Activated CD4-positive, alpha-beta T cell treated with anti-CD3 and anti-CD28 coated beads for 1 hour (primary cell): ENCODE results near the gene SVOPL.

Experiments
- DNase-seq: peaks from one replicate; pipeline ENCODE4 v3.0.0-alpha.2; 2020

Gene SVOPL

GRCh38 chr7:138657854-138658386 is 43.2 kb downstream of the SVOPL start:
- DNase-seq, result no peak

DNA sequence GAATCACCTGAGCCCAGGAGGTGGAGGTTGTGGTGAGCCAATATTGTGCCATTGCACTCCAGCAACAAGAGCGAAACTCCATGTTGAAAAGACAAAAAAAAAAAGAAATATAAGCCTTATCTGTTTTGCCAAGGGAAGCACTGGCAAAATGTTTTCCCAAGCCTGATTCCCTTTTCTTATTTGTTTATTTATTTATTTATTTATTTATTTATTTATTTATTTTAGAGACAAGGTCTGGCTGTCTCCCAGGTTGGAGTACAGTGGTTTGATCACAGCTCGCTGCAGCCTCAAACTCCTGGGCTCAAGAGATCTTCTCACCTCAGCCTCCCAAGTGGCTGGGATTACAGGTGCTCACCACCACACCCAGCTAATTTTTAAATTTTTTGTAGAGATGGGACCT is 44.2 kb downstream of the SVOPL start:
- DNase-seq, result no peak

DNA sequence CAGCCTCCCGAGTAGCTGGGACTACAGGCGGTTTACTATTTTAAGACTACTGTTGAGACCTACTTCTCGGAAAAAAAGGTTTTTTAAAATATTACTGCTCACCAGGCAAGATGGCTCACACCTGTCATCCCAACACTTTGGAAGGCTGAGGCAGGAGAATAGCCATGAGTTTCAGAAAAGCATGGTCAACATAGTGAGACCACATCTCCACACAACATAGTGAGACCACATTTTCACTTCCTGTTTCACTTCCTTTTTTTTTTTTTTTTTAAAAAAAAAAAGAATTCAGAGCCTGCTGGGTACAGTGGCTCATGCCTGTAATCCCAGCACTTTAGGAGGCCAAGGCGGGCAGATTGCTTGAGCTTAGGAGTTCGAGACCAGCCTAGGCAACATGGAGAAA is 46.5 kb downstream of the SVOPL start:
- DNase-seq, result no peak

GRCh38 chr7:138649506-138649905 is 51.7 kb downstream of the SVOPL start:
- DNase-seq, result no peak

- DNase-seq, result no peak
These were observed 55.9 kb downstream of the SVOPL start for GRCh38 chr7:138645284-138645683.

GRCh38 chr7:138632826-138633602 is 68.1 kb downstream of the SVOPL start:
- DNase-seq, result no peak

DNA sequence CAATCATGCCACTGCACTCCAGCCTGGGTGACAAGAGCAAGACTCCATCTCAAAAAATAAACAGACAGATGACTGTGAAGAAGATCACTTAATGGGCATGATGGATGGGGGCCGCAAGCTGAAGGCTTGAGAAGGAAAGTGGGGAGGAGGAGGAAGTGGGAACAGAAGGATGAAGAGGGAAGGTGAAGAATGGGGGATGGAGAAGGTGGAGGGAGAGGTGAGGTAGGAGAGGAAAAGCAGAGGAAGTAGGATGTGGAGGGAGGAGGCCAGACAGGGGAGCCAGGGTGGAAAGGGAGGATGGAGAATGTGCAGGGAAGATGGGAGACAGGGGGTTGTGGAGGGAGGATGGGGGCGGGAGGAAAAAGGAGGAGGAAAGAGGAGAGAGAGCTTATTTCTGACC is 68.8 kb downstream of the SVOPL start:
- DNase-seq, result no peak

GRCh38 chr7:138630059-138630610 is 71.0 kb downstream of the SVOPL start:
- DNase-seq, result no peak

DNA sequence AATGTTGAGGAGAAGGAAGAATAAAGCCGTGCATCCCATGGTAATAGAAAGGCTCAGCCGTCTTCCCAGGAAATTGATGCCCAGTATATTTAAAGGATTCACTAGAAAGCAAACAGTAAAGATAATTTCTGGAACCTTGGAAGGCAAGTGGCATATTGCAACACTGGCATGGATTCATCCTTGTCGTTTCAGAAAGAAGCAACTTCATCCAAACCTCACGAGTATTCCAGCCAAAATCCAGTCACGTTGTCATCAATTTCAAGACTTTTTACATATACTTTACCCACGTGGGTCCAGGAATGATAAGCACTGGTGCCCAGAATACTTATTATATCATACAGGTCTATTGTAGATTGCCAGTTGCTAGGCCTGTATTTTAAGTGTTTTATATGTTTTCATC is 73.8 kb downstream of the SVOPL start:
- DNase-seq, result no peak

DNA sequence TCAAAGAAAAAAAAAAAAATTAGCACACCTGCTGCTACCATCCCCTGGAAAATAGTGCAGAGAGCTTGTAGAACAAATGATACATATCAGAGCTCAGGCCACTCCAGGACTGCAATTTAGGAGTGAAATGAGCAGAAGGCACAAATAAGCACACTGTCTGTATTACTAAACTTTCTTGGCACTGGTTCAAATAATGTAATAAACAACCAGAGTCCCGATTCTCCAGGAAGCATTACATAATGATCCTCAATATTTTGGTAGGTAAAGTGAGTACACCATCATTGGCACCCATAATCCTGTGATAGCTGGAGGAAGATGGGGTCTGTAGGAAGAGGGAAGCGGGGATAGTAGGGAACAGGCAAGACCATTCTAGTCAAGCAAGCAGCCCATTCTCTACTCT is 74.3 kb downstream of the SVOPL start:
- no peak for DNase-seq

DNA sequence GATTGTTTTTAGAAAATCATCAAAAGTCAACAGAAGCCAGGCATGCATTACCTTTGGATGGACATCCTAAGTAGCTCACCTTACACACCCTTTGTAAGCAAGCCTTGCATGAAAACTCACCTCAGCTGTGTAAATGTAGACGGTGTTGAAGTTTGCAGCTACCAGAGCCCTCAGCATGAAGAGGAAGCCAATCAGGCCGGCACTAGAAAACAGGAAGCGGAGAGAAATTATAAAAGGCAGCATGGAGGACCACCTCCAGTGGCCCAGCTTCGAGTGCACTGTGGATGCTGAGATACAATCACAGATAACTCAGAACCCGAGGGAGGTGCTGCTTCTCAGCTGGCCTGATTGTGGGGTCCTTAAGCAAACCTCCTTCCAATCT is 75.3 kb downstream of the SVOPL start:
- no peak for DNase-seq

DNA sequence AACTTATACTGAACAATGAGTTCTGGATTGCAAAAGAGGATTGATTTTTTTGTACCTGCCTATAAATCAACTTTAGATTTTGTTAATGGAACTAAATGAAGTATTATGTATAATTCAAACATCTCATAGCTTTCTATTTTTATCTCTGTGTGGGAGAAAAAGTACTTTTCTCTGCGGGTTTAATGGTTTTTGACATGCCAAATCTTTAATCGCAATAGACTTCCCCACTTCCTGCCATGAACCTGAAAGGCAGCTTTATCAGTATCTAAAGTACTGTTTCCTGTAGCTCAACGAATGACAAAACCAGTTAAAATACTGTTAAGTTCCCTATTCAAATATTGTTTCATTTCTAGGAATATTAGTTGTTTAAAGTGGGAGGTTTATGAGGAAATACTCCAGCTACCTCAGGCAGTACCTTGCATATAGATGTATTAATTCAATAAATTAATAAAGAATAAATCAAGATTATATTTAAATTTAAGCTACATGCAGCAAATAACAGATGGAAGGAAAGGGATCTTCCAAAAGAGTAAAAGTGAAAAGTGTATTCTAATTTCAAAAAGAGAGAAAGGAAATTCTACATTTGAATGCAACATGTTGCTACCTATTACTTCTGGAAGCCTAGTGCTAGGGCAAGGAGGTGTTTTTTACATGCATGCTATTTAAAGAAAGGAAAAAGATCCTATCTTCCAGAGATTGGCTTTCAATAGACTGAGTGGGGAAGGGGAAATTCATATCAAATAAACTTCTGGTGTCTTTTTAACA is 75.9 kb downstream of the SVOPL start:
- DNase-seq, result no peak

GRCh38 chr7:138622841-138623240 is 78.3 kb downstream of the SVOPL start:
- no peak for DNase-seq

GRCh38 chr7:138618933-138619332 is 82.2 kb downstream of the SVOPL start:
- no peak for DNase-seq

DNA sequence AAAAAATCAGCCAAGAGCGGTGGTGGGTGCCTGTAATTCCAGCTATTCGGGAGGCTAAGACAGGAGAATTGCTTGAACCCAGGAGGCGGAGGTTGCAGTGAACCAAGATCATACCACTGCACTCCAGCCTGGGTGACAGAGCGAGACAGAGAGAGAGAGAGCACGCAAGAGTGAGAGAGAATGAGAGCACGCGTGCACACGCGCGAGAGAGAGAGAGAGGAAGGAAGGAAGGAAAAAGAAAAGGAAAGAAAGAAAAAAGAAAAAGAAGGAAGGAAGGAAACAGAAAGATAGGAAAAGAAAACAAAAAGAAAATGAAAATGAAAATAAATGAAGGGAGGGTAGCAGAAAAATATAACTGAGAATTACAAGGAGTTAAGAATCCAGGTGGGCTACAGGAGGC is 82.7 kb downstream of the SVOPL start:
- no peak for DNase-seq

DNA sequence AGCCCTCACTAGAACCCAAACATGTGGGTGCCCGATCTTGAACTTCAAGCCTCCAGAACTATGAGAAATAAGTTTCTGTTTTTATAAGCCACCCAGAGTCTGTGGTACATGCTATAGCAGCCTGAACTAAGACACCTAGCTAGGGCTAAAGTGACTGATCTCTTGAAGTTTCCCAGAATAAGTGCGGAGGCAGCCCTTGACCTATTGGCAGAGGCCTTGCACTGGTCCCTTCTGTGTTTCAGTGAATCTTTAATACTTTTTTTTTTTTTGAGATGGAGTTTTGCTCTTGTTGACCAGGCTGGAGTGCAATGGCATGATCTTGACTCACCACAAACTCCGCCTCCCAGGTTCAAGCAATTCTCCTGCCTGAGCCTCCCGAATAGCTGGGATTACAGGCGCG is 85.1 kb downstream of the SVOPL start:
- DNase-seq, result no peak

DNA sequence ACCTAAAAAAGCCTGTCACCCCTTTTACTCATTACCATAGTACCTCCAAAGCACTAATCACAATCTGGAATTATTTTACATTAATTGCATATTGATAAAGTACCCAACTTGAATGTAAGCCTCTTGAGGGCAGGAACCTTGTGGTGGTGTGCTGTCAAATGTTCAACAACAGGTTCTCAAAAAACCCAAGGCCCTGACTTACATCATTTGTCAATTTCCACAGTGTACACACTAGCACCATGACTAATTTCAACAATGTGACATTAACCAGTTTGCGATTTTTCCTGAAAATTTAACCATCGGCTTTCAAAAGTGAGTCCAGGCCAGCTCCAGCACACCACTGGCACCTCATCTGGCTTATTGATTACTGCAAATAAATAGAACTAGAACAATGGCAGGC is 87.5 kb downstream of the SVOPL start:
- no peak for DNase-seq

DNA sequence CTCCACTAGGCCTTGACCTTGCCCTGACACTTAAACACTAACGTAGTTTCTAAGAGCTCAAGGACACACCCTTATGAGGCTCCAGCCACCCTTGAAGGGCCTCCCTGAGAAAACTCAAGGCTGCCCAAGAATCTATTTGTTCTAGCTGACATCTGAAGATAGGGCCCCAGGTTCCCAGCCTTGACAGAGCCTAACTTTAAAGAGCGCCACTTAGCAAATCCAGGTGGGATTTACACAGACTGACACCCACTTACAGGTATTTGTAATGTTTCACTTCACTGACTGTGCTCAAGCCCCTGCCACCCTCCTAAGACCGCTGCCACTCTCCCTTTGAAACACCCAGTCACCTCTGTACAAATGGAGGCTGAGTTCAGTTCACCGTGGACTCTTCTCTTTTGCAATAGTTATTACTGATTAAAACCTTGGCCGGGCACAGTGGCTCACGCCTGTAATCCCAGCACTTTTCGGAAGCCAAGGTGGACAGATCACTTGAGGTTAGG is 90.4 kb downstream of the SVOPL start:
- DNase-seq, result no peak

DNA sequence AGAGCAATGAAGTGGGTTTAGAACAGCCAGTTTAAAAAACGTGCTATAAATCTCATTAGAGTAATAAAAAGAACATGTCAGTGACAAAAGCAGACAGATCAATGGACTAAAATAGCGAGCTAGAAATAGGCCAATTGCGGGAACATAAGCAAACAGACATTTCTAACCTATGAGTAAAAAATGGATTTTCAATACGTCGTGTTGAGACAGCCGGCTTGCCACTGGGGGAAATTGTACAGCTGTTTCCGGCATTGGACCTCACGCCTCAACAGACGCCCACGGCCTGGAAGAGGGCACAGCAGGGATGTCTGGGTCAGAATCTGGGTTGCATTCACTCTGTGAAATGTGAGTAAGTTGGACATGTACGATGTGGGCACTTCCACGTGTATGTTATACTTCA is 92.9 kb downstream of the SVOPL start:
- no peak for DNase-seq

DNA sequence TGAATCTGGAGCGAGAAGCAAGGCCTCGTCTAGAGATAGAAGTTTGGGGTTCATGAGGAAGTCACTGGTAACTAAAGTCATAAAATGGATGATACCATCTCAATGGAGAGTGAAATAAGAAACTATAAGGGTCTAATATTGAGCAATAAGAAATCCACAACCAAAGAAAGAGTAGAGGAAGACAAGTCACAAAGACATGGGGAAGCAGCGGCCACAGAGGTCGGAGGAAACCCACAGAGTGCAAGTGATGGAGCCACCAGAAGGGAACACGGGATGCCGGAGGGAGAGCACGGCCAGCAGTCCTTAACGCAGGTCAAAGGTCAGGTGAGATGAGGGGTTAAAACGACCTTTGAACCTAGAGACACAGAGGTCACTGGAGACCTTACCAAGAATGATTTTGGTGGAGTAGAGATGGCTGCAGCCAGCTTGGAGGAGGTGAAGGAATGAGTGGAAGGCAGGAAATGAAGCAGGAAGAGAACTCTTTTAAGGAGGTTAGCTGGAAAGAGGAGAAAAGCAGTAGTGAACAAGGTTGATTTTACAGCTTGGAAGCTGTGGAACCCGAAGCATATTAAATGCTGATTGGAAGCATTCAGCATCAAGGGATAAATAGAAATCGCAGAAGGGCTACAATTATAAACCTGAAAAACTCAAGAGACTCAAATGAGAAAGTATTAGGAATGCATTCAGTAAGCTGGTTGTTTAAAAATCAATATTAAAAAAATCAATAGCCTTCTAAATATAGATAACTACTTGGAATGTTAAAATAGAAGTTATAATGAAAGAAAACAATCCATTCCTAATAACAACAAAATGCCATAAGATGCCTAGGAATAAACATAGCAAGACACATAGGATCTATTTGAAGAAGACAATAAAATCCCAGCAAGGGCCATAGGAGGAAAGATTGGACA is 93.7 kb downstream of the SVOPL start:
- DNase-seq, result no peak

DNA sequence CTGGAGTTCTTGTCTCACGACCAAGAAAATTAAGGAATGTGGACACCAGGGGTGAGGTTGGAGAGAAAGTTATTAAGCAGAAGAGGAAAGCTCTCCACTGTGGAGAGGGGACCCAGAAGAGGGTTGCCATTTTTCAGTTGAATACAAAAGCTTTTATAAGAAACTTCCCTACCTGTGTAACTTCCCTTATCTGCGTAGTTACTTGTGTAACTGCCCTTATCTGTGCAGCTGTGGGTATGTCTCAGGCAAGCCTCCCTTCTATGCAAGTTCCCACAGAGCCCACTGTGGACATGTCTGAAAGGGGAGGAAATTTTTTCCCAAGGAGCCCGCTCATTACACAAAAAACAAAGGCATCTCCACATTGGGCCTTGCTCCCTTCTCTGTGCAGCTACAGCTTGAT is 94.9 kb downstream of the SVOPL start:
- DNase-seq, result no peak

DNA sequence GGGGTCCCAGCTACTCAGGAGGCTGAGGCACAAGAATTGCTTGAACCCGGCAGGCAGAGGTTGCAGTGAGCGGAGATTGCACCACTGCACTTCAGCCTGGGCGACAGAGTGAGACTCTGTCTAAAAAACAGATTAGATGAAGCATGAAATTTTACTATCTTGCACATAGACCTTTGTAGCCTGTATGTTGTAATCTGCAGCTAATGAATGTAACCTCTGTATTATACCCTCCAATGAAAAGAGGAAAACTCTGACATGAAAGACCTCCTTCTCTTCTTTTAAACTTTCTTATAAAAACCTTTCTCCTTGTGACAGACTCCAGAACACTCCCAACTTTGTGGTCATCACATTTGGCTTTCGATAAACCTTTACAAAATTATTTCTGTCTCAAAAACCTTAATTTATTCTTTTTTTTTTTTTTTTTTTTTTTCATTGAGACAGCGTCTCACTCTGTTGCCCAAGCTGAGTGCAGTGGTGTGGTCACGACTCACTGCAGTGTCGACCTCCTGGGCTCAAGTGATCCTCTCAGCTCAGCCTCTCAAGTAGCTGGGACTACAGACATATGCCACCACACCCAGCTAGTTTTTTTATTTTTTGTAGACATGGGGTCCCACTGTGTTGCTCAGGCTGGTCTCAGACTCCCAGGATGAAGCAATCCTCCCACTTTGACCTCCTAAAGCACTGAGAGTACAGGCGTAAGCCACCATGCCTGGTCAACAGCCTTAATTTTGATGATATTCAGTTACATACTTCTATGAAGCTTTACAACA is 97.4 kb downstream of the SVOPL start:
- DNase-seq, result no peak
